GM18499 (cell line): ENCODE results near the gene DNAI4.
"Not testable (repeated sequence)": the region's sequence is repeated elsewhere in the genome, so short reads cannot be mapped to it uniquely, and the experiment has no call there.

Experiments
- ATAC-seq: cut with Tn5 transposase; IDR thresholded peaks from one replicate; pipeline ENCODE4 v1.9.1; 2021; ENCODE audit warnings: moderate number of reproducible peaks; ENCODE audit not compliant: insufficient read depth, unreplicated experiment

The DNAI4 gene, protein sequence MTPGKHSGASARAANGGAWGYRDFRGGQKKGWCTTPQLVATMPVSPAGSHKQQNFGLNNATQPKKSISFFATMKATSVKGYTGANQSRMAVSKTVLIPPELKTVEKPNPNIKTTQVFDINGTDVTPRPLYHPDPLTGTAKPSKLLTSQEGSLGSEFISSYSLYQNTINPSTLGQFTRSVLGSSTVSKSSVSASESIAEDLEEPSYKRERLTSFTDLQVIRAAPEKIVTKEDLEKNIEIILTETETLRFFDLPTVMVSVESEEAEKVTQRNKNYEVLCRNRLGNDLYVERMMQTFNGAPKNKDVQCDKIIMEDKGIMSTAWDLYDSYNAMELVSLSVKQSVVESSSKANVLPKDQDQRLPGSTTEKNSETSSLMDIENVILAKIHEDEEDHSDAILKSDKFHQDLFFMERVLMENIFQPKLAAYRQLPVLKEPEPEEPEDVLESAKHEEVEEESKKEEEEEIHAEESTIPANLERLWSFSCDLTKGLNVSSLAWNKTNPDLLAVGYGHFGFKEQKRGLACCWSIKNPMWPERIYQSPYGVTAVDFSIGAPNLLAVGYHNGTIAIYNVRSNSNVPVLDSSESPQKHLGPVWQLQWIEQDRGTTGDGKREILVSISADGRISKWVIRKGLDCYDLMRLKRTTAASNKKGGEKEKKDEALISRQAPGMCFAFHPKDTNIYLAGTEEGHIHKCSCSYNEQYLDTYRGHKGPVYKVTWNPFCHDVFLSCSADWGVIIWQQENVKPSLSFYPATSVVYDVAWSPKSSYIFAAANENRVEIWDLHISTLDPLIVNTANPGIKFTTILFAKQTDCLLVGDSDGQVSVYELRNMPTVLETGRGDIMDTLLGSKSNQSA

DNA sequence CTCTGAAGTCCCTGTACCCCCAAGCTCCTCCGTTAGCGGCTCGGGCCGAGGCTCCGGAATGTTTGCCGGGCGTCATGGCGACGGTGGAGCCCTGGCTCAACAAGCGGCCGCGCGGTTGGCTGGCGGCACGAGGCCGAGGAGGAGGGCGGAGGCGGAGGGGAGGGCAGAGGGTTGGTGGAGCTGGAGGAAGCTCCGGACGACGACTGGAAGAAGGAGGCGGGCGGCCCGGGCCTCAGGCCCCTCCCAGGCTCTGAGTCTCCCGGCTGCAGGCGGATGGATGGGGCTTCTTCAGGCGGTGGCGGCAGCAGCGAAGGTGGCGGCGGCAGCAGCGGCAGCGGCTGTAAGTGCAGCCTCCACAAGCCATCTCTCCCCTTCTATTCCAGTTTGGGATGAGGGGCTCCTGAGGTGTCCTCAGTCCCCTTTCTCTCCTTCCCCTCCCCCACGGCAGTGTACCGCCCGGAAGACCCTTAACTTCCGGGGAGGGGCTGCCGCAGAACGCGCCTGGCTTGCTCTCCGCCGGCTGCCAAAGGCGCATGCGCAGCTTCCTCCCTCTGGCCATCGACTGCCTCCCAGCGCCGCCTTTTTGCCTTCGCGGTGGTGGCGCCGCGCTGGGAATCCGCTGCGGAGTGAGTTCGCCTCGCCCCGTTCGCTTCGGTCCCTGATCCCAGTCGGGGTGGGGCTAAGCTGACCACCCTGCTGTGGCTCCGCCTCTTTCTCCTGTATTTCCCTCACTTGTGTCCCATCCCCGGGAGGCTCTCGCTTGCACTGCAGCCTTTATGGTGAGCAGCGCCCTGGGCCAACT, at the start of gene DNAI4, which contains the start of gene MIER1:
Gene DNAI4, minus strand, starts transcription at position 101 of the 802 bp plus-strand sequence. Its CDS starts 25 bp downstream, at position 76.
Gene MIER1, plus strand, starts transcription at position 235 of the 802 bp plus-strand sequence. Its CDS starts 39 bp downstream, at position 274.
- peak; percentile 69 for ATAC-seq

DNA sequence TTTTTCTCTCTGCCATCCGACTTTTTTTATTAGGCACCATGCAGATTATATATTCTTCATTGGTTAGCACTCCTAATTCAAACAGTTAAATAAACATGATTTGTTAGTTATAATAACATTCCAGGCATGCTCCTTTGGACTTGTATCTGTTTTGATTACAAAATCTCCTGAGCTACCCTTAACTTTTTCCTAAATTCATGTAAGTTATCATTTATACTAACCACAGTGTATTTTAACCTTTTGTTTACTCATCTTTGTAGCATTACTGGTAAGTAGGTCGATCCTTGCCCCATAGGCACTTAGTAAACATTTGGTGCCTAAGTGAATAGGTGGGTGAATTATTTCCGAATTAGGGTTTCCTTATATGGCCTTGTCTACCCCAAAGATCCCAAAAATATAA, 43.9 kb upstream of the DNAI4 start:
- ATAC-seq: no peak

DNA sequence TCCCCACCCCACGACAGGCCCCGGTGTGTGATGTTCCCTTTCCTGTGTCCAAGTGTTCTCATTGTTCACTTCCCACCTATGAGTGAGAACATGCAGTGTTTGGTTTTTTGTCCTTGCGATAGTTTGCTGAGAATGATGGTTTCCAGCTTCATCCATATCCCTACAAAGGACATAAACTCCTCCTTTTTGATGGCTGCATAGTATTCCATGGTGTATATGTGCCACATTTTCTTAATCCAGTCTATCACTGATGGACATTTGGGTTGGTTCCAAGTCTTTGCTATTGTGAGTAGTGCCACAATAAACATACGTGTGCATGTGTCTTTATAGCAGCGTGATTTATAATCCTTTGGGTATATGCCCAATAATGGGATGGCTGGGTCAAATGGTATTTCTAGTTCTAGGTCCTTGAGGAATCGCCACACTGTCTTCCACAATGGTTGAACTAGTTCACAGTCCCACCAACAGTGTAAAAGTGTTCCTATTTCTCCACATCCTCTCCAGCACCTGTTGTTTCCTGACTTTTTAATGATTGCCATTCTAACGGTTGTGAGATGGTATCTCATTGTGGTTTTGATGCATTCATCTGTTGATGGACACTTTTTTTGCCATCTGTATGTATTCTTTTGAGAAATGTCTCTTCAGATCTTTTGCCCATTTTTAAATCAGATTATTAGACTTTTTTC, 41.7 kb upstream of the DNAI4 start:
- not testable (repeated sequence) for ATAC-seq

DNA sequence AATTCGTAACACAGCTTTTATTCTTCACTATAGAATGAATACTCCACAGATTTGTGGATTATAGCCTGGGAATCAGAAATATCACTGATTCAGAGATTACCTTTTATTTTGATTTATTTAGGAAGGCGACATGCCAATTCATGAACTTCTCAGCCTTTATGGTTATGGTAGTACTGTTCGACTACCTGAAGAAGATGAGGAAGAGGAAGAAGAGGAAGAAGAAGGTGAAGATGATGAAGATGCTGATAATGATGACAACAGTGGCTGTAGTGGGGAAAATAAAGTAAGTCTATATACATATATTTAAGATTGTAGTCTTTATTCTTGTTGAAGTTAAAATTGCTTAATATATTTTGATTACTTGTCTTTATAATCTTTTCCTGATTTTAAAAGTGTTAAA, 33.3 kb upstream of the DNAI4 start:
- no peak for ATAC-seq

DNA sequence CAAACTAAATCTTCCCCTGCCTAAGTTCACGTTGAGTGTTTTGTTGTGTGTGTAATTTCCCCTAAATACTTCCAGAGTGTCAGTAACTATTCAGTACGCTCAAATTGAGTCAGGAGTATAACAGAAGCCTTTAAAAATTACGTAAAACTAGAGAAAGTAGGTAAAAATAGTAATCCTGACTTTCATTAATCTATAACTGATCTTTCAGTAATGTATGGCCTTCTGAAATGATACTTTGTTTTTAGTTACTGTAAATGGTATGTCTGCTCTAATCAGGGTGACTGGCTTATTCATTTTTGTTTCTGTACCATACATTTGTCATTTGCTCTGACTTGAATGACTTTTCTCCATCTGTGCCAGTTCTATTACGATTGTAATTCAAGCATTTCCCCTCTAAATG, 29.6 kb upstream of the DNAI4 start:
- ATAC-seq: no peak

DNA sequence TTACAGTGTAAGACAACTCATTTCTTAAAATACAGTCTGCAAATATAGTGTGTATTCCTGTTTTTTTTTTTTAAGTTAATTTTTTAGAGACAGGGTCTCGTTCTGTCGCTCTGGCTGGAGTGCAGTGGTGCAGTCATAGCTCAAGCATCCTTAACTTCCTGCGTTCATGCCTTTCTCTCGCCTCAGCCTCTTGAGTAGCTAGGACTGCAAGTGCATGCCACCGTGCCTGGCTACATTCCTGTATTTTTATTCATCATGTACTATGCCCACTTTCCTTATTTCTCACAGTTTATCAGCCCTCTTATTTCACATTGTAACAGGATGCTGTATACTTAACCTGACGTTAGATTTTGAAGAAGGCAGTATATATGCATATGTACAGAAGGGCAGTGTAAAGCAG, 26.9 kb upstream of the DNAI4 start:
- ATAC-seq: no peak

DNA sequence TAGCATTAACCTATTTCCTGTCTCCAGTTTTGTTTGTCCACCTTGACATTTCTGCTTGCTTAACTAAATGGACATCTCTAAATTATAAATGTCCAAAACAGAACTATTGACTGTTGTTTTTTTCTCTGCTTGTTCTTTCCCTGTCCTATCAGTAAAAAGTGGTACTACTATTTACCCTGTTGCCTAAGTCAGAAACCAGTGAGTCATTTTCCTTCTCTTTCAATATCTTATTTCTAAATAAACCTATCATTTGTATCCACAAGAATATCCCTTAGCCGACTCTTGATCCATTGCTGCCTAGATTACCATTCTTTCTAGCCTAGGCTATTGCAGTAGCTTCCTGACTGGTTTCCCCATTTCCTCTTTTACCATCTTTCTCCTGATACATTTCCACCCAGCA, 22.6 kb upstream of the DNAI4 start:
- no peak for ATAC-seq

DNA sequence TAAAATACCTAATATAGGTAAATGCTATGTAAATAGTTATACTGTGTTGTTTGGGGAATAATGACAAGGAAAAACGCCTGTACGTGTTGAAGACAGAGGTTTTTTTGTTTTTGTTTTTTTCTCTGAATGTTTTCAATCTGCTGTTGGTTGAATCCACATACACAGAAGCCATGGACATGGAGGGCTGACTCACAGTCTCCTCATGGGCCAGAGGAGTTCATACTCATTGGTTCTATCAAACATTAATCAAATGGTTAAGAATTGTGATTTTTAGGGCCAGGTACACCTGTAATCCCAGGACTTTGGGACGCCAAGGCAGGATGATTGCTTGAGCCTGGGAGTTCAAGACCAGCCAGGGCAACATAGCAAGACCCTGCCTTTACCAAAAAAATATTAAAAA, 20.7 kb upstream of the DNAI4 start:
- ATAC-seq: no peak

DNA sequence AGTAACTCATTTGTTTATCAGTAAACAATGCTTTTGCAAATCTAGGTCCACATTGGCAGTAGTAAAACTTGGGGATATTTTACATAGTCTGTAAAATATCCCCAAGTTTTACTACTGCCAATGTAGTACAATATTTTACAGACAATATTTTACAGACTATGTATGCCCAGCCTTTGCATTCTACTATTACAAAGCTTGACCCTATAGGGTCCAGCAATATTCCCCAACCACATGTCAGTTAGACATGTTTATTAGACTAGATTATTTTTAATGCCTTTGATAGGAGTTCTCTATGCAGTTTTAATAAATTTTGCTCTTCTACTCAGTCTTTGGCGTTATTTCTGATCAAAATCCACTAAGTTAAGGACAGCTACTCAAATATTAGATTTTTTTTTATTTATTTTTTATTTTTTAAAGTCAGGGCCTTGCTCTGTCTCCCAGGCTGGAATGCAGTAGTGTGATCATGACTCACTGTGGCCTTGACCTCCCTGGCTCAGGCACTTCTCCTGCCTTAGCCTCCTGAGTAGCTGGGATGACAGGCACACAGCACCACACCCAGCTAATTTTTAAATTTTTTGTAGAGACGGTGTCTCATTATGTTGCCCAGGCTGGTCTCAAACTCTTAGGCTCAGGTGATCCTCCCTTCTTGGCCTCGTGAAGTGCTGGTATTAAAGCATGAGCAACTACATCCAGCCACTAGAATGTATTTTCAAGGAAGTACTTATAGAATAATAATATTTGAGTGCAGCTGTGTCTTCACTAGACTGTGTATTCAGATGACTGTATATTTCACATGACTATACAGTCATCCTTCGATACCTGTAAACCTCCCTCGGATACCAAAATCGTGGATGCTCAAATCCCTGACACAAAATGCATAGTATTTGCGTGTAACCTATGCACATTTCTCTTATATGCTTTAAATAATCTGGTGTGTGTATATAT, 19.9 kb upstream of the DNAI4 start:
- no peak for ATAC-seq

DNA sequence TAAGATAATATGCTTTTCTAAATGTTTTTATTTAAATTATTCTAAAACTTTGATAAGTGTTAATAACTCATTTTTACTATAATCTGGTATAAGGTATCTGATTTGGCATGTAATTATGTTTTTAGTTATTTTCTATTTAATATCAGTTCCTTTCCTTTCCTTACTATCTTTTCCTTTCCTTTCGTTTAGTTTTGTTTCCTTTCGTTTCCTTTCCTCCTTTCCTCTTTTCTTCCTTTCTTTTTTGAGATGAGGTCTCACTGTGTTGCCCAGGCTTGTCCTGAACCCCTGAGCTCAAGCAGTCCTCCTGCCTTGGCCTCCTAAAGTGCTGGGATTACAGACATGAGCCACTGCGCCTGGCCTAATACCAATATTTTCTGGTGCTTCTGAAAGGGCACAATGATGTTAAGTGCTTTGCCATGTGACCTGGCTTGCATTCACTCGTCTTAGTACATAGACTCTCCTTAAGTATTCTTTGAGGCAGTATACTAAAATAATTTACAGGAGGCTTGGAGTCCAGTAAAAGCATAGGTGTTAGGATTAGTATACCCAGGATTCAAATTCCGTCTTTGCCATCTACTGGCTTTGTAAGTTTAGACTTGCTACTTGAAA, 18.8 kb upstream of the DNAI4 start:
- ATAC-seq: no peak

DNA sequence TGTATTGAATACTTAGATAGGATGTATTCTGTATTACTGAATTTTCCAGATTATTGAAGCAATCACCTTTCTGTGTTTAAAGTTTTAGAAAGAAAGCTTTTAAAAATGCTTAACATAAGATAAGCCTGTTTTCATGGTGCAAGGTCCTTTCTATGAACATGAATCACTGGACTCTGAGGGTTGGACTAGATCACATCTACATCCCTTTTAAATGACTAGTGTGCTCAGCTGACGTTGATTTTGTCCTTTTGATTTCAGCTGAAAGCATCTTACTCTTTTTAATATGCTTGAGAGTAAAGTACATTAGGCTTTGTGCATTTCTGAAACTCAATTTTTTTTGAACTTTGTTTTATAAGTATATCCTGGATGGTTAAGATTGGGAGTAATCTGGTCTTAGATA, 16.3 kb upstream of the DNAI4 start:
- ATAC-seq: no peak

DNA sequence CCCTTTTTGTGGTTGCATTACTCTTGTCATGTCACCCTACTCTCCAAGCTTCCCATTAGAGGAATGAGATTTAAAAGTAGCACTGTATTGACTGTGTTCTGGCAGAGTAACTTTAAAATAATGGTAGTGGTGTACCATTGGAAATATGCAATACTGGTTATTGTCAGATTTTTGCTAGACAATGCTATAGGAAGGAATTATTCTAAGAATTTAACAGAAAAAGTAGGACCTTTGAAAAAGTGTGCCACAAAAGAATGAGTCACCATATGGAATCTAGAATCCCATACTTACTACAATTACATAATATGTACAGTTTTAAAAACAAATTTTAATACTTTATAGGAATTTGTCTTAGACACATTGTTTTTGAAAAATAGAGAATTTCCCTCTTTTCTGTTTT, 14.0 kb upstream of the DNAI4 start:
- ATAC-seq: no peak

DNA sequence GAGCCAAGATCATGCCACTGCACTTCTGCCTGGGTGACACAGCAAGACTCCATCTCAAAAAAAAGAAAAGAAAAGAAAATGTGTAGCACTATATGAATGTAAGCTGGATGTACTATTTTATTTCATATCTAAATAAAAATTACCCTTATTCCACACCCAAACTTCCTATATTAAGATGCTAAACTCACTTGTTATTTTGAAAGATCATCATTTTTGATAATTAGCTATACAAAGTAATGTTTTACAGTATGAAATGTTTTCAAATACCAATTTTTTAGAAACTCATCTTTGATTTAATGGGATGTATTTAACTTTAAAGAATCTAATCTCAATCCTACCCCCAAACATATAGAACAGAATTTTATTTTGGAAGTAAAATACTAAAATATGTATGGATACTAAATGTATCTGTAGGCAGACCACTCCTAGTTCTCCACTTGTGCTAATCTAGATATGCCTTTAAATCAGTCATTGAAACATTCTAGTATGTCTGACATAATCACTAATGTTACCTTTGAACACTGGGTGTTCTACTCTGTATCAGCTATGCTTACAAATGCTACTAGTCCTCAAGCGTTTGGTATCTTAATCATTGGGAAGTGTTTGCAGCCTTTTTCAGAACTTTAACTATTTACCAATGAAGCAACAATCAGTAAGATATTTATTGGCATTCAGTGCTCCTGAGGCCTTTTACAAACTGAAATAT, 13.0 kb upstream of the DNAI4 start:
- no peak for ATAC-seq

DNA sequence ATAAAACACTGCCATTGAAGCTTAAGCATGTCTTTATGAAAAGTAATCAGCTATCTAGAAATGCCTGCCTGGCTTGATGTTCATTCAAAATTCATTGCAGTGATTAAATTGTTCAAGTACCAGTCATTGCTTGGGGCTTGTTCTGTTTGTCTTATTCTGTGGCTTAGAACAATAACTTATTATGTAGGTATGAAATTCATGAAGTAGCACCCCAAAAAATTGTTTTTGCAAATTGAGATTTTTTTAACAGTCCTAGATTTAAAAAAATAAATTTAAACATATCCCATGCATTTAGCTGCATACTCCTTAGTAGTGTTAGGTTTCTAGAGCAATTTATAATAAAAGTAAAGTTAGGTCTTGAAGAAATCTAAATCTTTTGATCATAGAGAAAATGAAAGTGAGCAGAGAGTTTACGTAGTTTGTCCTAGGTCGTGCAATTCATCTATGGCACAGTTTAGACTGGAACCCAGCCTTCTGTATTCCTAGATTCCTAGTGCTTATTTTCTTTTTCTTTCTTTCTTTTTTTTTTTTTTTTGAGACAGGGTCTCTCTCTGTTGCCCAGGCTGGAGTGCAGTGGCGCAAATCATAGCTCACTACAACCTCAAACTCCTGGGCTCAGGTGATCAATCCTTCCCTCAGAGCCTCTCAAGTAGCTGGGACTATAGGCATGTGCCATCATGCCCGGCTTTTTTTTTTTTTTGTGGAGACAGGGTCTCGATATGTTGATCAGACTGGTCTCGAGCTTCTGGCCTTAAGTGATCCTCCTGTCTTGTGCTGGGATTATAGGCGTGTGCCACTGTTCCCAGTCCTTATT, 9.4 kb upstream of the DNAI4 start:
- ATAC-seq: no peak

DNA sequence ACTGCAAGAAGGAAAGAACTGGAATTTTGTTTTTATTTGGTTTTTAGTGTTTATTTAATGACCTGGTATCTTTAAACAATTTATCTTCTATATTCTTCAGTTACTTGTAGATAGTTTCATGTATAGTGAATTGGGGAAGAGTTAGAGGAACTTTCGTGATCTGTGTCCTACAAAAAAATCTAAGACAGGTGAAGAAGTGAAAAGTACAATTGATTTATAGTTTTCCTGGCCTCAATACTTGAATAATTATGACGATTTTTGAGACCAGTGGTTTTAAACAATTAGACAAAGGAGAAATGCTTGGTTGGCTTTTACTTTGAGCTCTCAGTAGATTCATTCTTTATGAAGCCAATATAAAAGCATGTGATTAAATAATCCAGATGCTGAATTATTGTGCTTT, 7.6 kb upstream of the DNAI4 start:
- no peak for ATAC-seq

DNA sequence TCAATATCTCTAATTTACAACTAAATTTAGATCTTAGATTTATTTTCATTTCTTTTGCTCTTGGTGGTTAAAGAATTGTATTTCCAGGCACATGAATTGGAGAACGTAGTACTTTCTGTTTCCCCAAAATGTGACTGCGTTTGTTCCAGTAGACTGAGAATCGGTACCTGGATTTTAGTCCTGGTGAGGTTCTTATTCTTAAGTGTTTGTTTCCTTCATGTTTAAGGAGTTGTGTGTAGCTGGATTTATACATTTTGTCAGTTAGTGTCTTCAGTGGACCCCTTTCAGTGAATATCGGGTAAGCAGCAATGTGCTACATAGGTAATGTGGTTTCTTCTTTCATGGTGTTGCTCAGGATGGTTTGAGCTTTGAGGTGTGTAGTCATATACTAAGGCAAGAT, 6.9 kb upstream of the DNAI4 start:
- no peak for ATAC-seq

DNA sequence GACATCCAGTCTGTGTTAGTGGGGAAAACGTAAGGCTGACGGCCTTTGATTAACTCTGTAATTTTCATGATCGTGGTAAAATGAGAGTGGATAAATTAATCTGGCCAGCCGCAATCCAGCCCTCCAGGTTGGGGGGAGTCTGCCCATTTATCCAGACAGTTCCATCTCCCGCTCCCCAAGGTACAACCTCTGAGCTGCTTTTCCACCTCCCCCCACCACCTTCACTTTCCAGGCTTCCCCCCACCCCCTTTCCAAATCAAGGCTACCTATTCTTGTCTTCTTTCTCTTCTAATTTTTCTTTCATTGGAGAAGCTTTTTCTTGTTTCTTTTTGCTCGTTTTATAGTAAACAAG, 6.1 kb upstream of the DNAI4 start:
- ATAC-seq: no peak
